DND-41 (cell line): ENCODE measurements around the gene PRH2.

Source experiments
- ATAC-seq: fragments of 200-7000 bp; cut with Tn5 transposase; 3 replicates; pipeline ENCODE4 v1.9.1; 2021; ENCODE audit warnings: low read depth; ENCODE audit not compliant: insufficient read depth
- DNase-seq: peaks from one replicate; pipeline ENCODE4 v3.0.0-alpha.2; 2020
- H2AFZ ChIP-seq: 2 replicates; pipeline ENCODE4 v1.6.0; 2012; ENCODE audit warnings: low read depth, low read length
- H3K27ac ChIP-seq: 2 replicates; pipeline ENCODE4 v1.5.1; 2012; ENCODE audit warnings: low read length, inconsistent platforms
- H3K27me3 ChIP-seq: fragments of 200-600 bp; sonication (generic); 2 replicates; pipeline ENCODE4 v1.6.0; 2012; ENCODE audit warnings: low read length, mild to moderate bottlenecking, inconsistent platforms; ENCODE audit not compliant: insufficient read depth, poor library complexity
- H3K36me3 ChIP-seq: 2 replicates; pipeline ENCODE4 v1.5.1; 2012; ENCODE audit warnings: low read length, inconsistent platforms; ENCODE audit not compliant: insufficient read depth
- H3K4me1 ChIP-seq: 2 replicates; pipeline ENCODE4 v1.5.1; 2012; ENCODE audit warnings: mild to moderate bottlenecking, low read length; ENCODE audit not compliant: insufficient read depth
- H3K4me2 ChIP-seq: 2 replicates; pipeline ENCODE4 v1.6.0; 2012; ENCODE audit warnings: mild to moderate bottlenecking, moderate library complexity, low read length, inconsistent platforms; ENCODE audit not compliant: insufficient read depth
- H3K4me3 ChIP-seq, 2 experiments: fragments of 200-600 bp in 1 of 2; shearing (Covaris generic) in 1 of 2; 2 replicates each; pipeline ENCODE4 v1.5.1; 2012 to 2016; ENCODE audit warnings: inconsistent platforms in 2 of 2, low read length in 2 of 2, mild to moderate bottlenecking in 2 of 2, low read depth in 1 of 2, moderate library complexity in 1 of 2
- H3K79me2 ChIP-seq: 2 replicates; pipeline ENCODE4 v1.6.0; 2012; ENCODE audit warnings: low read length, inconsistent platforms; ENCODE audit not compliant: insufficient read depth
- H3K9ac ChIP-seq: 2 replicates; pipeline ENCODE4 v1.6.0; 2012; ENCODE audit warnings: low read depth, mild to moderate bottlenecking, inconsistent platforms, low read length, moderate library complexity
- H3K9me3 ChIP-seq: 2 replicates; pipeline ENCODE4 v1.5.1; 2012; ENCODE audit warnings: low read length, moderate library complexity, mild to moderate bottlenecking, inconsistent platforms; ENCODE audit not compliant: insufficient read depth, severe bottlenecking
- H4K20me1 ChIP-seq: 2 replicates; pipeline ENCODE4 v1.6.0; 2012; ENCODE audit warnings: low read length; ENCODE audit not compliant: insufficient read depth
- EZH2 ChIP-seq: IDR thresholded peaks from 3 replicates; pipeline ENCODE4 v1.6.1; 2012; ENCODE audit warnings: borderline replicate concordance, low read depth, mild to moderate bottlenecking, moderate library complexity, low read length, inconsistent platforms; ENCODE audit not compliant: severe bottlenecking
- TF ChIP-seq, protein P1 (sequence below): IDR thresholded peaks from 2 replicates; pipeline ENCODE4 v1.5.1; 2012; ENCODE audit warnings: borderline replicate concordance, low read length, moderate library complexity, mild to moderate bottlenecking; ENCODE audit not compliant: poor library complexity, severe bottlenecking; ENCODE audit errors: extremely low read depth

Gene PRH2

DNA sequence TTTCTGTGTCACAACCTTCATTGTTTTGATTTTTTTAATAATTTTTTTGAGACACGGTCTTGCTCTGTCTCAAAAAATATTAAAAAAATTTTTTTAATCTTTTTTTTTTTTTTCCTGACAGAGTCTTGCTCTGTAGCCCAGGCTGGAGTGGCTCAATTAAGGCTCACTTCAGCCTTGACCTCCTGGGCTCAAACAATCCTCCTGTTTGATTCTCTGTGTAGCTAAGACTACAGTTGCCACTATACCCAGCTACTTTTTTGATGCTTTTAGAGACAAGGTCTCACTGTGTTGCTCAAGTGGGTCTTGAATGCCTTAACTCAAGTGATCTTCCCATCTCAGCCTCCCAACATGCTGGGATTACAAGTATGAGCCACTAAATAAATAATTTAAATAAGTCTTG lies 9.2 kb upstream of the PRH2 start:
- H3K4me2 ChIP-seq = no peak overlapping the region
- no peaks in the 10 kb centered on the region for H3K9me3 ChIP-seq
- no peaks in the 10 kb centered on the region for H3K79me2 ChIP-seq
- no peak overlapping the region for H3K9ac ChIP-seq
- H4K20me1 ChIP-seq = no peaks in the 10 kb centered on the region
- no peak overlapping the region for H3K27ac ChIP-seq
- H3K36me3 ChIP-seq = no peaks in the 10 kb centered on the region
- H2AFZ ChIP-seq = no peak overlapping the region
- ATAC-seq (no peak), DNase-seq (no peak)
- no peaks in the 10 kb centered on the region for H3K4me1 ChIP-seq
- H3K4me3 ChIP-seq = no peak overlapping the region
- H3K27me3 ChIP-seq = no peaks in the 10 kb centered on the region
- no peak for TF ChIP-seq EZH2
- TF ChIP-seq, protein P1, sequence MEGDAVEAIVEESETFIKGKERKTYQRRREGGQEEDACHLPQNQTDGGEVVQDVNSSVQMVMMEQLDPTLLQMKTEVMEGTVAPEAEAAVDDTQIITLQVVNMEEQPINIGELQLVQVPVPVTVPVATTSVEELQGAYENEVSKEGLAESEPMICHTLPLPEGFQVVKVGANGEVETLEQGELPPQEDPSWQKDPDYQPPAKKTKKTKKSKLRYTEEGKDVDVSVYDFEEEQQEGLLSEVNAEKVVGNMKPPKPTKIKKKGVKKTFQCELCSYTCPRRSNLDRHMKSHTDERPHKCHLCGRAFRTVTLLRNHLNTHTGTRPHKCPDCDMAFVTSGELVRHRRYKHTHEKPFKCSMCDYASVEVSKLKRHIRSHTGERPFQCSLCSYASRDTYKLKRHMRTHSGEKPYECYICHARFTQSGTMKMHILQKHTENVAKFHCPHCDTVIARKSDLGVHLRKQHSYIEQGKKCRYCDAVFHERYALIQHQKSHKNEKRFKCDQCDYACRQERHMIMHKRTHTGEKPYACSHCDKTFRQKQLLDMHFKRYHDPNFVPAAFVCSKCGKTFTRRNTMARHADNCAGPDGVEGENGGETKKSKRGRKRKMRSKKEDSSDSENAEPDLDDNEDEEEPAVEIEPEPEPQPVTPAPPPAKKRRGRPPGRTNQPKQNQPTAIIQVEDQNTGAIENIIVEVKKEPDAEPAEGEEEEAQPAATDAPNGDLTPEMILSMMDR = no peak

DNA sequence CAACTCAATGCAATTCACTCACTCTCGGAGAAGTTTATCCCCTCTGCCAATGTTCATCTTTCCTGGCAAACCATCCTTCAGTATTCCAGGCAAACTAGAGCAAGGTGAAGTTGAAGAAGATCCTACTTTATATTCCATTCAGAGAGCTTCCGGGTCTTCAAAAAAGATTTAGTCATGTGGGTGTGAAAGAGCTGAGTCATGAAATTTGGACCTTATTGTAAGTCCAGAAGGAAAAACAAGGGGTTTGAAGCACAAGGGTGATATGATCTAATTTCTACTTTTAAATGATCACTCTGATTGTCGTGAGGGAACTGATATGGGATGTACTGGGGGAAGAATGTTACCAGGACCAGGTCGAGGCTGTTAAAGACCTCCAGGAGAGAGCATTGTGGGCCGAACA lies 2.8 kb upstream of the PRH2 start:
- H3K9me3 ChIP-seq = no peaks in the 10 kb centered on the region
- no peak for ATAC-seq
- H3K4me3 ChIP-seq = no peak overlapping the region
- H3K4me2 ChIP-seq = no peak overlapping the region
- H3K36me3 ChIP-seq = no peaks in the 10 kb centered on the region
- H4K20me1 ChIP-seq = no peaks in the 10 kb centered on the region
- no peak for DNase-seq
- no peak overlapping the region for H2AFZ ChIP-seq
- H3K79me2 ChIP-seq = no peaks in the 10 kb centered on the region
- TF ChIP-seq, protein P1 = no peak
- no peak for TF ChIP-seq EZH2
- H3K4me1 ChIP-seq = no peaks in the 10 kb centered on the region
- H3K27me3 ChIP-seq = no peaks in the 10 kb centered on the region
- H3K9ac ChIP-seq = no peak overlapping the region
- H3K27ac ChIP-seq = no peak overlapping the region

- Histone ChIP-seq H3K36me3 (no peaks in the 10 kb centered on the region), H3K79me2 (no peaks in the 10 kb centered on the region; the same call in 1 of the 2 replicates), H3K4me2 (no peak overlapping the region), H3K9me3 (no peaks in the 10 kb centered on the region), H4K20me1 (peaks cover 8% of the 10 kb centered on the region), H3K4me3 (no peak overlapping the region), H3K9ac (no peak overlapping the region), H3K27ac (no peak overlapping the region), H3K4me1 (peaks cover under 1% of the 10 kb centered on the region), H3K27me3 (no peaks in the 10 kb centered on the region), H2AFZ (no peak overlapping the region)
- no peak for ATAC-seq
- no peak for DNase-seq
- TF ChIP-seq, protein P1 = no peak
- TF ChIP-seq EZH2 = no peak
Observed at GRCh38 chr12:10936506-10936905, 7.5 kb downstream of the PRH2 start.

GRCh38 chr12:10939163-10939562 lies 10.1 kb downstream of the PRH2 start, which contains the start of gene TAS2R14:
TSS of gene TAS2R14 (minus strand) at chr12:10939263. CDS start at chr12:10939207, 56 bp downstream.
- Histone ChIP-seq H3K4me2 (no peak within 1 kb of the TSS), H3K9ac (no peak within 1 kb of the TSS), H3K4me3 (no peak within 1 kb of the TSS), H3K36me3 (no peaks in the 10 kb centered on the region), H3K27me3 (no peaks in the 10 kb centered on the region), H3K9me3 (no peaks in the 10 kb centered on the region), H2AFZ (no peak within 1 kb of the TSS), H3K27ac (no peak within 1 kb of the TSS), H3K79me2 (no peaks in the 10 kb centered on the region; the same call in 1 of the 2 replicates), H3K4me1 (peaks cover 18% of the 10 kb centered on the region), H4K20me1 (peaks cover 15% of the 10 kb centered on the region)
- DNase-seq = no peak
- ATAC-seq = no peak
- TF ChIP-seq, protein P1 = no peak
- no peak for TF ChIP-seq EZH2
